Activated T-helper 17 cell treated with anti-CD3 and anti-CD28 coated beads, Interleukin-2, amount 50 U/mL, for 72 hours (primary cell): ENCODE results near the gene VMO1. TPM values are rescaled to one million over a fixed set of nuclear protein-coding genes. Genes with fewer than 3 reads are reported as not detected.

Source experiments
- ATAC-seq: fragments of 150-1000 bp; cut with Tn5 transposase; replicated peaks from 2 replicates; pipeline ENCODE4 v1.10.0; 2021; ENCODE audit warnings: mild to moderate bottlenecking, moderate library complexity
- H3K27ac Mint-ChIP-seq: one replicate; pipeline ENCODE4 v1.8.0; 2022; ENCODE audit warnings: mixed read lengths
- H3K27me3 Mint-ChIP-seq: one replicate; pipeline ENCODE4 v1.8.0; 2022; ENCODE audit warnings: mixed read lengths
- H3K36me3 Mint-ChIP-seq: one replicate; pipeline ENCODE4 v1.8.0; 2022; ENCODE audit warnings: low read depth, mild to moderate bottlenecking, mixed read lengths
- H3K4me1 Mint-ChIP-seq: one replicate; pipeline ENCODE4 v1.8.0; 2022; ENCODE audit warnings: mixed read lengths
- H3K4me3 Mint-ChIP-seq: one replicate; pipeline ENCODE4 v1.8.0; 2022; ENCODE audit warnings: mild to moderate bottlenecking, mixed read lengths
- H3K9me3 Mint-ChIP-seq: one replicate; pipeline ENCODE4 v1.8.0; 2022; ENCODE audit warnings: mixed read lengths
- total RNA-seq, 2 donors: library from RNA; stranded (reverse); gene quantifications; one replicate each; pipeline ENCODE4 v1.2.3, GENCODE V29; 2022

VMO1 gene
- total RNA-seq, 2 donors from 2014 or later, result not detected

DNA sequence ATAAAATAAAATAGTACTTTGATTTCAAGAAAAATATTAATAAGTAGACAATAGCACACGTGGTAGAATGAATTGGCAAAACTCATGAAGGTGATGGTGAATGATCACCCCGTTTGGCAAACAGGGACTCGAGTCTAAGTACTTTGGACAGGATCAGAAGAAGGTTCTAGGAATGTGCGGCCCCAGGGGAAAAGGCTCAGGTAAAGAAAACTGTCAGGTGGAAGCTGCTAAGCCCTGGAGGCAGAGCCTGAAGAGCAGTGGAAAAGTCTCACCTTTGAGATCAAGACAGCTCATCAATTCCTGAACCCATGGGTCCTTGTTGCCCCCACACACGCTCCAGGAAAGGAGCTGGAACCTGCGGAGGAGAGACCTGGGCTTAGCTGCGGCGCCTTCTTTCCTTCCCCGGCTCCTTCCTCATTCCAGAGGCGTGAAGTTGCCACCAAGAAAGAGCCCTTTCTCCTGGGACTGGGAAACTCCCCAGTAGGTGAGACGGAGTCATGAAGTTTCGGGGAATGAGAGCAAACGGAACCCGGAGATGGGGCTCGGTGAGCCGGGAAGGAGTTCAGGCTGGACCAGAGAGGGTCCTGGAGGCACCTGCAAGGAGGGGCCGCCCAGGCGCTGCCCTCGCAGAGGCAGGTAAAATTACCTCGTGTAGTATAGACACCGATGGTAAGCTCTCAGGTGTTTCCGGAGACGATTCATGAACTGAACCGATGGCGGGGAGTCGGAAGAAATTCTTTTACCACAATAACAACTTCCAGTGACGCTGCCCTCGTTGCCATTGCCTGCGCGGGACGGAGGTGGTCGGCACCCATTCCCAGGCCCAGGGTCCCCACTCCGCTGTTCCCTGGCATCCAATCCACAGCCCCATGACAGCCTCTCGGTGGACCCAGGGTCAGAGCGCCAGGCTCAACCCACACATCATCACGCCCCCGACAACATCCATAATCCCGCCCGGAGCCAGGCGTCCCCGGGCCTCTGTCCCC, 47.7 kb downstream of the VMO1 start:
- ATAC-seq, result peak; percentile 18
- H3K27me3 Mint-ChIP-seq, result peaks cover 10% of the 10 kb centered on the region
- peaks cover 3% of the 10 kb centered on the region for H3K36me3 Mint-ChIP-seq
- peaks cover 22% of the 10 kb centered on the region for H3K4me1 Mint-ChIP-seq
- peak overlapping the region; percentile 85 for H3K4me3 Mint-ChIP-seq
- peak overlapping the region; percentile 68 for H3K27ac Mint-ChIP-seq
- no peaks in the 10 kb centered on the region for H3K9me3 Mint-ChIP-seq

DNA sequence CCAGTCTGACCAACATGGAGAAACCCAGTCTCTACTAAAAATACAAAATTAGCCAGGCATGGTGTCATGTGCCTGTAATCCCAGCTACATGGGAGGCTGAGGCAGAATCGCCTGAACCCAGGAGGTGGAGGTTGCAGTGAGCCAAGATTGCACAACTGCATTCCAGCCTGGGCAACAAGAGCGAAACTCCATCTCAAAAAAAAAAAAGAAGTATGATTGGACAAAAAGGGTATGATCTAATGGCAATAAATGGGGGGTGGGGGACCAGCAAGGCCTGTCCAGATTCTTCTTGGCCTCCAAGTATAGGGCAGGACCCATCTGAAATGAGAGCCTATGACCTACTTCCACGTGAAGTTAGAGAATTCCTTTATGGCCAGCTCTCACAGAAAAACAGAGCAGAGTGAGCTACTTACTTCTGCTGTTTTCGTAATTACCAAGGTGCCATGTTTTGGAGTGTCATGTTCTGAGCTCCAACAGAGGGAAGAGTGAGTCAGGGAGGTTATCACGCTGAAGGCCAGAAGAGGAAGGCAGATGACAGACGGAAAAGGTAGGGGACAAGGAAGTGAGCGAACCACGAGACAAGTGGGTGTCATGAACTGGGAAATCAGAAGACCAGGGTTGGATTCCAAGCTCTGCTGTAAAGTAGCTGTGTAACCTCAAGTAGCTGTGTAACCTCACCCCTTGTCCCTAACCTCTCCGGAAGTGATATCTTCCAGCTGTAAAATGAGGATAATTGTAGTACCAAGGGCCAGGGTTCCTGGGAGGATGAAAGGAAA, 50.1 kb downstream of the VMO1 start:
- H3K27ac Mint-ChIP-seq, result peak overlapping the region; percentile 3

More for the DNA sequence above, 50.1 kb downstream of the VMO1 start:
- H3K9me3 Mint-ChIP-seq, result no peaks in the 10 kb centered on the region
- no peak overlapping the region for H3K4me3 Mint-ChIP-seq
- H3K36me3 Mint-ChIP-seq, result peaks cover 18% of the 10 kb centered on the region
- peaks cover 8% of the 10 kb centered on the region for H3K27me3 Mint-ChIP-seq
- H3K4me1 Mint-ChIP-seq, result peaks cover 22% of the 10 kb centered on the region
- ATAC-seq, result no peak

Other genes with a start within 250 kb of the VMO1 start
- 10 to 100 TPM; 47.5 to 95.4 TPM for gene MYBBP1A, start 231.0 kb downstream of the VMO1 start, total RNA-seq
- gene GGT6, start 225.8 kb downstream of the VMO1 start, total RNA-seq, result not detected
- gene SMTNL2, start 201.8 kb downstream of the VMO1 start, total RNA-seq, result not detected
- under 1 TPM in 1 of 2 donors, not detected in 1; 0.24 TPM for gene ALOX15, start 144.7 kb downstream of the VMO1 start, total RNA-seq
- gene PELP1, start 82.2 kb downstream of the VMO1 start, total RNA-seq, result 100 to 1,000 TPM in 1 of 2 donors, 10 to 100 TPM in 1; 87.1 to 107 TPM
- gene ARRB2, start 75.7 kb downstream of the VMO1 start, total RNA-seq, result 100 to 1,000 TPM; 281 to 307 TPM
- 10 to 100 TPM; 25.3 to 25.7 TPM for gene MED11, start 54.9 kb downstream of the VMO1 start, total RNA-seq
- under 1 TPM in 1 of 2 donors, not detected in 1; 0.42 TPM for gene ZMYND15, start 46.5 kb downstream of the VMO1 start, total RNA-seq
- gene CXCL16, start 46.4 kb downstream of the VMO1 start, total RNA-seq, result 1 to 10 TPM; 2.7 to 6.7 TPM
- gene TM4SF5, start 14.5 kb downstream of the VMO1 start, total RNA-seq, result not detected
- not detected for gene GLTPD2, start 2.6 kb upstream of the VMO1 start, total RNA-seq
- gene PSMB6, start 9.8 kb upstream of the VMO1 start, total RNA-seq, result 100 to 1,000 TPM in 1 of 2 donors, 10 to 100 TPM in 1; 91.0 to 169 TPM
- gene PLD2, start 20.8 kb upstream of the VMO1 start, total RNA-seq, result 10 to 100 TPM; 23.3 to 35.0 TPM
- gene MINK1, start 47.0 kb upstream of the VMO1 start, total RNA-seq, result 100 to 1,000 TPM in 1 of 2 donors, 10 to 100 TPM in 1; 68.6 to 127 TPM
- gene C17orf107, start 113.2 kb upstream of the VMO1 start, total RNA-seq, result 1 to 10 TPM in 1 of 2 donors, under 1 TPM in 1; 0.67 to 3.4 TPM
- gene CHRNE, start 116.7 kb upstream of the VMO1 start, total RNA-seq, result under 1 TPM; 0.35 to 0.69 TPM
- under 1 TPM in 1 of 2 donors, not detected in 1; 0.11 TPM for gene GP1BA, start 145.9 kb upstream of the VMO1 start, total RNA-seq
- gene SLC25A11, start 153.7 kb upstream of the VMO1 start, total RNA-seq, result 10 to 100 TPM; 54.7 to 68.5 TPM
- gene RNF167, start 153.9 kb upstream of the VMO1 start, total RNA-seq, result 100 to 1,000 TPM; 184 to 197 TPM
- gene PFN1, start 162.2 kb upstream of the VMO1 start, total RNA-seq, result 1,000 to 10,000 TPM; 1,346 to 1,950 TPM
- 10 to 100 TPM; 27.4 to 30.3 TPM for gene ENO3, start 164.8 kb upstream of the VMO1 start, total RNA-seq
- gene SPAG7, start 181.5 kb upstream of the VMO1 start, total RNA-seq, result 10 to 100 TPM; 71.6 to 83.4 TPM
- 100 to 1,000 TPM in 1 of 2 donors, 10 to 100 TPM in 1; 66.9 to 103 TPM for gene CAMTA2, start 201.3 kb upstream of the VMO1 start, total RNA-seq
- gene INCA1, start 211.2 kb upstream of the VMO1 start, total RNA-seq, result under 1 TPM; 0.61 to 0.69 TPM
- 10 to 100 TPM; 47.4 to 54.4 TPM for gene KIF1C, start 211.6 kb upstream of the VMO1 start, total RNA-seq
- gene SLC52A1, start 249.1 kb upstream of the VMO1 start, total RNA-seq, result under 1 TPM; 0.11 to 0.26 TPM